GM18520 (cell line): Measurements from ENCODE around the gene CDH2.

Source experiments
- ATAC-seq: cut with Tn5 transposase; IDR thresholded peaks from one replicate; pipeline ENCODE4 v1.9.1; 2021; ENCODE audit not compliant: unreplicated experiment

The CDH2 gene

GRCh38 chr18:28171837-28172236 lies 5.1 kb downstream of the CDH2 start:
- no peak for ATAC-seq

GRCh38 chr18:28168725-28169124 lies 8.2 kb downstream of the CDH2 start:
- ATAC-seq, result no peak

DNA sequence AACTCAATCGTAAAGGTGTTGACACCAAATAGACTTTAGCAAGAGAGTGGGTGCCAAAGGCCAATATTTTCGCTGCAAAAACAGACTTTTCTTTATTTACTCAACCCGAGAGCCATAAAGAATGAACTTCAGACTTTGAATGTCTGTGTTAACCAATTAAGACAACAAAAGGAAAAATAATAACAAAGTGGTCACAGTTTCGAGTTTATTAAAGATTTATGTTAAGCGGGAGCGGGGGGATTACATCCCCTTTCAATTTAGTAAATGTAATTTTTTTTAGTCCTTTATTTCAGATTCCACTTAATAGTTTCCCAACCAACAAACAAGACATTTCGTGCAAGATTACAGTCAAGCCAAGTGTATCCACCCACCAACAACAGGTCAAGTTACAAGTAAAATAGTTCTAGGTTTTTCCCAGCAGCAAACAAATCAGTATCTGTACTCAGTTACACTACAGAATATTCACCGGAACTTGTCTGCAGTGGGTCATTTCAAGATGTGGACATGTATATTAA lies 9.0 kb downstream of the CDH2 start:
- no peak for ATAC-seq

DNA sequence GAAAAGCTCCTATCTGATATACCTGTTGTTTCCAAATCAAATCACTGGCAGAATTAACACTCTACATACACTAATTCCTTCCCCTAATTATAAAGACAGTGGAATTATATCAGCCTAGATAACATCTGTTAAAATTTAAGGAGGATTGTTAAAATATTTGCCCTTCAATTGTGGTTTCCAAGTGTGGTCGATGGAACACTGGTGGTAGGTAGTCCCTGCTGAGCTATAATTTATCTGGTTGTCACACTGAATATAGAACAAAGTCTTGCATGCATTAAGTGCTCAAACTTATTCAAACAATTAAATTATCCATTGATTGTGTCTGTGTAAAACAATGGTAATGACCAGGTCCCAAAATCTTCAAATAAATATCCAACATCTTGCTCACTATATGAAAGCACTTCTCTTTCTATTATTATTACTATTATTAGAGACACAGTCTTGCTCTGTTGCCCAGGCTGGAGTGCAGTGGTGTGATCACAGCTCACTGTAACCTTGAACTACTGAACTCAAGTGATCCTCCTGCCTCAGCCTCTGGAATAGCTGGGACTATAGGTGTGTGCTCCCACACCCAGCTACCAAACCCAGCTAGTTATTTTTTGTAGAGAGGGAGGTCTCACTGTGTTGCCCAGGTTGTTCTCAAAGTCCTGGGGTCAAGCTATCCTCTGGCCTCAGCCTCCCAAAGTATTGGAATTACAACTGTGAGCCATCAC lies 12.0 kb downstream of the CDH2 start:
- ATAC-seq, result no peak

DNA sequence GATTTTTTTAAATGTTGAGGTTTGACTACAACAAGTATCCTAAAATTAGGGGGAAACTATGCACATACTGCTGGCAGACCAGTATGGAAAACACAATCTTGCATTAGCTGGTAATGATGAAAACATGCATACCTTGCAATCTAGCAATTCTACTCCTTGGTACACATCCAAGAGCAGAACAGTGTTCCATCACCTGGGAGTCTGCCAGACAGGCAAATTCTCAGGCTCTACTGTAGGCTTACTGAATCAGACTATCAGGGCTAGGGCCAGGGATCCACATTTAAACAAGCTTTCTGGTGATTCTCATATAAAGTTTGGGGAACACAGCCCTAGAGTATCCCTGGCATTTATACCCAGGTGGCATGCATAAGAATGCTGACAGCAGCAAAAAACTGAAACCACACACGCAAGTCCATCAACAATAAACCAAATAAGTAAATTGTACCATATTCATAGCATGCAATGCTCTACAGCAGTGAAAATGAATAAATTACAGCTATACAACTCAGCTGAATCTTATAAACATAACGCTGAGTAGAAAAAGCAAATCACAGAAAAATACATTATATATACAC lies 13.6 kb downstream of the CDH2 start:
- ATAC-seq, result no peak

- no peak for ATAC-seq
These were observed 15.0 kb downstream of the CDH2 start for GRCh38 chr18:28161608-28162599.

DNA sequence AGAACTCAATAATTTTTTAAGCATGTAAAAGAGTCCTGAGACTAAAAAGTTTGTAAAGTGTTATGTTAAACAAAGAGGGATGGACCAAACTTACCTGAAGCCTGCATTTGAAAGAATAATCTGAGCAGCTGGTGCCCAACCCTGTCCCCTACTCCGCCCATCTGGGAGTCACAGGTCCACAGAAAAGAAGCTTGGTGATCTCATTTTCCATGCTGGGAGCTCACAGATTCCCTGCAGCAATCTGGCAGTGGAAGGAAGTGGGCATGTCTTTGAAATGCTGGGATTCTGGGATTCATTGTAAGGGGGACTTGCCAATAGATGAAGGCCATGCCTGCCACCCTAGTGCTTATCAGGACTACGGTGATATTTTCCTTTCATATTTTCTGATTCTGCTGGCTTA lies 17.9 kb downstream of the CDH2 start:
- no peak for ATAC-seq

DNA sequence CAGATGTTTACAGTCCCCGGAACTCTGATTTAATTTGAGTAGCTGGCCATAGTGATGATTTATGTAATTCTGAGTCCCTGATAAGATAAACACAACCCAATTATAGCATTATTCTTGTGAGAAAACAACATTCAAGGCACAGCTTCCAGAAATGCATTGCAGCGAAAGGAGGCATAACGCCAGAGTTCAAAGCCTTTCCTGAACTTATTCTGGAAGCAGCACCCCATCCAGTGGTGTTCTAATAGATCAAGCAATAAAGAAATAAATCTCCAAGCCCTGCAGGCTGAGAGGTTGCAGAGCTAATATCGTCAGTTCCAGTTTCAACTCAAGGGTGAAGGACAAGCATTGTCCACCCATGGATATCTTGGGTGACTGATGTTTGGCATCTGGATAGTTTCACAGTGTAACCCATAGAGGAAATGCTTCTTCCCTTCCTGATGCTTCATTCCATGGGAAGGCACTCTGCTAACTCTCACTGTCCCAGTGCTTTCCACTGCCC lies 18.8 kb downstream of the CDH2 start:
- no peak for ATAC-seq

DNA sequence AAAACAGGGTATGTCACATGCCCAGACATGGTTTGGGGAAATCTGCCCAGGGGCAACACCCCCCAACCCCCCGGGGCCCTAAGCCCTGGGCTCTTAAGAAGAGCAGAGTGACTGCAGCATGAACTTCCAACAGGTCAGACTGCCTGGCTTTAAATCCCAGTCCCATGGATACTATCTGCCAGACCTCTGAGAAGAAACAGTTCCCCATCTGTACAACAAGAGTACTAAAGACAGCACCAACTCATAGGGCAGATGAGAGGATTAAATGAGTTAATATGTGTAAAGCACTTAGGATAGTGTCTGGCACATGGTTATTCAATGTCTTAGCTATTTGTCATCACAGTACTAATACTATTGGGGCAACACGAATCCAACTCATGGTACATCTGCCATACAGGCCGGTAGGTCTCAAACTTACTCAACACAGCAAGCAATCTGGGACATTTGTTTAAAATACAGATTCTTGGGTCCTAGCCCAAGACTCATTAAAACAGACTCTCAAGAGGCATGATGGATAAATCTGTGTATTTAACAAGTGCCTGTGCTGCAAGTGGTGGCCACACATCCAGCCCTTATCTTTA lies 23.4 kb downstream of the CDH2 start:
- no peak for ATAC-seq

DNA sequence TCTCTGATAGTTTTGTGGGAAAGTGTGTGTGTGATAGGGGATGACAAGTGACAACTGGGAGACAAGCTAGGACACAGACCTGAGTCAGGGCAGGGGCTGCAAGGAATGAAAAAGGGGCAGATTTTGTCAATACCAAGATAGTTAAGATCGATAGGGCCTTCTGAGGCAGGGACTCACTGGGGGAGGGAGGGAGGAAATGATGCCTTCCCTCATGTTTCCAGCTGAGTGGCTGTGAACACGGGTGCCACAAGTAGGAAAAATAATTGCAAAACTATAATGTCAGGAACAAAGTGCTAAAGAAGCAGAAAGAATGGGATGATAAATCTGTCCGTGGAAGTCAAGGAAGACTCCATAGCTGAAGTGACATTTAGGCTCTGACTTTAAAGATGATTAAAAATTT lies 24.2 kb downstream of the CDH2 start:
- ATAC-seq, result no peak

GRCh38 chr18:28152354-28152753 lies 24.6 kb downstream of the CDH2 start:
- ATAC-seq, result no peak

GRCh38 chr18:28151434-28151833 lies 25.5 kb downstream of the CDH2 start:
- no peak for ATAC-seq

GRCh38 chr18:28150925-28151324 lies 26.0 kb downstream of the CDH2 start:
- no peak for ATAC-seq

GRCh38 chr18:28149810-28150420 lies 27.0 kb downstream of the CDH2 start:
- no peak for ATAC-seq

- ATAC-seq, result no peak
These were observed 29.2 kb downstream of the CDH2 start for GRCh38 chr18:28147674-28148171.

DNA sequence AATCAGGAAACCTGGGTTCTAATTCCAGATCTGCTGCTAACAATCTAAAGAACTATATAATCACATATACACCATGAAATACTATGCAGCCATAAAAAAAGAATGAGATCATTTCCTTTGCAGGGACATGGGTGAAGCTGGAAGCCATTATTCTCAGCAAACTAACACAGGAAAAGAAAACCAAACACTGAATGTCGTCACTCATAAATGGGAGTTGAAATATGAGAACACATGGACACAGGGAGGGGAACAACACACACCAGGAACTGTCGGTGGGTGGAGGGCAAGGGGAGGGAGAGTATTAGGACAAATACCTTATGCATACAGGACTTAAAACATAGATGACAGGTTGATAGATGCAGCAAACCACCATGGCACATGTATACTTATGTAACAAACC lies 33.2 kb downstream of the CDH2 start:
- ATAC-seq, result no peak

GRCh38 chr18:28138816-28139215 lies 38.1 kb downstream of the CDH2 start:
- no peak for ATAC-seq

GRCh38 chr18:28136071-28136470 lies 40.9 kb downstream of the CDH2 start:
- no peak for ATAC-seq

DNA sequence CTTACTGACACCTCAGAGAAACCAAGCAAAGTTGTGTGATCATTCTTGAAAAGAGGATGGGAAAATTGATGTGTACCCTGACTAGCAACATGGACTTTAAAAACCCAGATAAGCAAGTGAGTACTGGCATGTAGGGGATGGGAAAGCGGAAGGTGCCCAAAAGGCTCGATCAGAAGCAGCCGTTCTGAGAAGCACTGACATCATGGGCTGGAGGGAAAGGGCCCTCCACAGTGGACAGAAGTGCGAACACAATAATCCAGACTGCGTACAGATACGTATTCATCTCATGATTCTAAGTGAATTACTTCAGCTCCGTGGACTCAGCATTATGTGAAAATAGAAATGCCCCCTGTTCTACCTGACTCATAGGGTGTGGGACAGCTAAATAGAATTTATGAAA lies 42.2 kb downstream of the CDH2 start:
- no peak for ATAC-seq

DNA sequence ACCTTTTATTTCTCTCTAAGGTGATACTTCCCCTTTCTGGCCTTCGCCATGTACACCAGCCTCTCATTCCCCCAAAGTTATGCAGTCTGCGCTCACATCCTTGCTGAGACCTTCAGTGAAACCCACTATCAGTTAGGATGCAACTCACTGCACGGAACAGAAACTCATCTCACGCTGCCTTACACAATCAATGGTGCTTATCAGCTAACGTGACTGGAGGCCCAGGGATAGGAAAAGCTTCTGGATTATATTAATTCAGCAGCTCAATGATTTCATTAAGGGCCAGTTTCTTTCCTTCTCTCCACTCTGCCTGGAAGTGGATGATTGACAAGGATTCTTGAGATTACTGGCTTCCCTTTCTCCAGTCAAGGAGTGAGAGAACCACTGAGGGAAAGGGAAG lies 44.8 kb downstream of the CDH2 start:
- ATAC-seq, result no peak

GRCh38 chr18:28128659-28128980 lies 48.3 kb downstream of the CDH2 start:
- ATAC-seq, result no peak
